Measurements from ENCODE around the gene ADCK1. TPM values are rescaled to one million over a fixed set of nuclear protein-coding genes. Genes with fewer than 3 reads are reported as not detected.

Gene ADCK1
- total and polyA plus RNA-seq, 9 of the 15 experiments (the other 6 are each of a cell fraction or from before 2014, with no cell fraction given), result 2.8 to 8.9 (median 4.3) TPM

GRCh38 chr14:77760381-77761204 is 39.3 kb upstream of the ADCK1 start, which contains the start of gene SNW1 (continued):
- TF ChIP-seq YY1 (IDR thresholded peaks at IDR 0.05; ENCODE audit: borderline replicate concordance in 1 of 3, control insufficient read depth in 1 of 3, extremely low read depth in 1 of 3, insufficient read depth in 3 of 3, insufficient read length in 1 of 3, insufficient replicate concordance in 2 of 3, low read depth in 1 of 3, low read length in 2 of 3) (peak; percentile 52 to 93 (median 87)), ARID4B (CRISPR knock-in tag; IDR thresholded peaks at IDR 0.05) (peak; percentile 80), HMGN3 (IDR thresholded peaks at IDR 0.05; ENCODE audit: borderline replicate concordance, extremely low read depth, insufficient read length, low read depth, low read length) (no peak), ZNF436 (CRISPR knock-in tag; IDR thresholded peaks at IDR 0.05) (no peak), TAF7 (tag; IDR thresholded peaks at IDR 0.05) (peak; percentile 61; the same call in 1 of the 2 replicates), GTF3C2 (IDR thresholded peaks at IDR 0.05; ENCODE audit: borderline replicate concordance, extremely low read depth, insufficient read length) (no peak), PML (IDR thresholded peaks at IDR 0.05; ENCODE audit: low read length) (peak; percentile 22; the same call in 1 of the 2 replicates), NFRKB (IDR thresholded peaks at IDR 0.05; ENCODE audit: low read depth) (peak; percentile 86), ATF7 (IDR thresholded peaks at IDR 0.05) (peak; percentile 34; the same call in 1 of the 2 replicates), TAF9B (IDR thresholded peaks at IDR 0.05; ENCODE audit: partially characterized antibody) (peak; percentile 60), PTBP1 (IDR thresholded peaks at IDR 0.05; ENCODE audit: low read depth, low read length) (no peak), BRD4 (IDR thresholded peaks at IDR 0.05) (no peak), DACH1 (IDR thresholded peaks at IDR 0.05; ENCODE audit: partially characterized antibody) (no peak), MEF2A (IDR thresholded peaks at IDR 0.05; ENCODE audit: control insufficient read depth, low read depth, low read length) (no peak), ZNF583 (CRISPR knock-in tag; IDR thresholded peaks at IDR 0.05) (no peak), TBP (optimal IDR thresholded peaks at IDR 0.05; ENCODE audit: low read depth, low read length) (peak; percentile 46)
- TF ChIP-seq, protein P1, sequence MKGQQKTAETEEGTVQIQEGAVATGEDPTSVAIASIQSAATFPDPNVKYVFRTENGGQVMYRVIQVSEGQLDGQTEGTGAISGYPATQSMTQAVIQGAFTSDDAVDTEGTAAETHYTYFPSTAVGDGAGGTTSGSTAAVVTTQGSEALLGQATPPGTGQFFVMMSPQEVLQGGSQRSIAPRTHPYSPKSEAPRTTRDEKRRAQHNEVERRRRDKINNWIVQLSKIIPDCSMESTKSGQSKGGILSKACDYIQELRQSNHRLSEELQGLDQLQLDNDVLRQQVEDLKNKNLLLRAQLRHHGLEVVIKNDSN (CRISPR knock-in tag; IDR thresholded peaks at IDR 0.05), result 0 out of 2 replicates have a peak, but pooled peaks have one; percentile 7

Measured in K562 (cell line).